HepG2 (cell line): ENCODE measurements around the gene ANKRD13D. TPM values are rescaled to one million over a fixed set of nuclear protein-coding genes. Genes with fewer than 3 reads are reported as not detected.

Experiments used
- ELF4 ChIP-seq: sonication (generic); formaldehyde crosslinking; IDR thresholded peaks from 2 replicates; pipeline ENCODE4 v1.5.0; 2020; ENCODE audit warnings: missing genetic modification reagents, mild to moderate bottlenecking, moderate library complexity, borderline replicate concordance
- ERF ChIP-seq: IDR thresholded peaks from 2 replicates; pipeline ENCODE4 v1.6.1; 2018; ENCODE audit warnings: missing biosample characterization, missing genetic modification reagents
- GABPB1 ChIP-seq: IDR thresholded peaks from 2 replicates; pipeline ENCODE4 v1.6.1; 2016; ENCODE audit warnings: mild to moderate bottlenecking, missing genetic modification reagents, moderate library complexity, missing compliant biosample characterization
- HNF1B ChIP-seq: sonication (generic); formaldehyde crosslinking; IDR thresholded peaks from 2 replicates; pipeline ENCODE4 v1.5.1; 2020; ENCODE audit warnings: mild to moderate bottlenecking, moderate library complexity, missing genetic modification reagents
- JUNB ChIP-seq: sonication (generic); formaldehyde crosslinking; IDR thresholded peaks from 2 replicates; pipeline ENCODE4 v1.8.0; 2022; ENCODE audit warnings: missing genetic modification reagents, mild to moderate bottlenecking, borderline replicate concordance
- KDM5A ChIP-seq: fragments of 200-600 bp; sonication (generic); IDR thresholded peaks from 2 replicates; pipeline ENCODE4 v1.7.0; 2018; ENCODE audit warnings: antibody characterized with exemption, mild to moderate bottlenecking, low read length, borderline replicate concordance
- MZF1 ChIP-seq: sonication (generic); formaldehyde crosslinking; IDR thresholded peaks from 2 replicates; pipeline ENCODE4 v1.8.1; 2023; ENCODE audit warnings: mild to moderate bottlenecking, missing genetic modification reagents, borderline replicate concordance
- PRDM10 ChIP-seq: sonication (generic); formaldehyde crosslinking; IDR thresholded peaks from 2 replicates; pipeline ENCODE4 v1.4.0; 2020; ENCODE audit warnings: low read depth, missing genetic modification reagents
- RBM39 ChIP-seq: fragments of 200-400 bp; formaldehyde crosslinking; IDR thresholded peaks from one replicate; pipeline ENCODE4 v1.6.1; 2018; ENCODE audit warnings: antibody characterized with exemption, mild to moderate bottlenecking, low read depth, low read length; ENCODE audit not compliant: poor library complexity, severe bottlenecking
- SMYD3 ChIP-seq: sonication (generic); formaldehyde crosslinking; IDR thresholded peaks from 2 replicates; pipeline ENCODE4 v1.8.1; 2023; ENCODE audit warnings: mild to moderate bottlenecking, missing genetic modification reagents
- YY1 ChIP-seq: IDR thresholded peaks from 2 replicates; pipeline ENCODE4 v1.6.1; 2011; ENCODE audit warnings: low read length, low read depth, moderate library complexity, mild to moderate bottlenecking; ENCODE audit not compliant: insufficient read depth, insufficient replicate concordance
- ZFAT ChIP-seq: sonication (generic); formaldehyde crosslinking; conservative IDR thresholded peaks from 2 replicates; pipeline ENCODE4 v1.8.1; 2023; ENCODE audit warnings: missing genetic modification reagents, inconsistent platforms
- ZNF205 ChIP-seq: IDR thresholded peaks from 2 replicates; pipeline ENCODE4 v1.6.1; 2018; ENCODE audit warnings: missing biosample characterization, missing genetic modification reagents
- ZNF225 ChIP-seq: sonication (generic); formaldehyde crosslinking; IDR thresholded peaks from 2 replicates; pipeline ENCODE4 v1.4.0; 2020; ENCODE audit warnings: mild to moderate bottlenecking, missing genetic modification reagents
- ZNF235 ChIP-seq: sonication (generic); formaldehyde crosslinking; IDR thresholded peaks from 2 replicates; pipeline ENCODE4 v1.8.1; 2023; ENCODE audit warnings: mild to moderate bottlenecking, missing genetic modification reagents, borderline replicate concordance
- ZNF678 ChIP-seq: sonication (generic); formaldehyde crosslinking; IDR thresholded peaks from 2 replicates; pipeline ENCODE4 v1.4.0; 2020; ENCODE audit warnings: mild to moderate bottlenecking, missing genetic modification reagents
- ZNF816 ChIP-seq: sonication (generic); formaldehyde crosslinking; IDR thresholded peaks from 2 replicates; pipeline ENCODE4 v1.8.0; 2022; ENCODE audit warnings: missing genetic modification reagents, mild to moderate bottlenecking, borderline replicate concordance
- polyA plus RNA-seq, 8 experiments: library from polyadenylated mRNA; depleted of rRNA in 3 of 8; stranded (reverse) in 7 of 8; unstranded in 1 of 8; fragments of >200 nt; fragmentation: Illumina TruSeq in 4 of 8; extraction: Trizol in 4 of 8; gene quantifications; 2 replicates each; pipeline versions ENCODE4 v1.2.1 to v1.2.3, GENCODE V29; 2011 to 2016; ENCODE audit warnings: low read depth in 4 of 8, missing spikeins in 1 of 8, mixed read lengths in 1 of 8; ENCODE audit not compliant: insufficient read depth in 1 of 8
- total RNA-seq, 5 experiments: library from RNA; depleted of rRNA; stranded (reverse); fragments of >200 nt; fragmentation: Illumina TruSeq; extraction: Trizol; gene quantifications; 2 replicates each; pipeline ENCODE4 v1.2.3, GENCODE V29; 2016; ENCODE audit warnings: low read depth in 1 of 5
- TF ChIP-seq, protein P1 (sequence below): IDR thresholded peaks from 2 replicates; pipeline ENCODE4 v1.6.1; 2016; ENCODE audit warnings: low read depth, control low read depth
- TF ChIP-seq, protein P2 (sequence below): IDR thresholded peaks from 2 replicates; pipeline ENCODE4 v1.6.1; 2018; ENCODE audit warnings: missing genetic modification reagents

The ANKRD13D gene
- total and polyA plus RNA-seq, 2 of the 13 experiments (the other 11 are each of a cell fraction or from before 2014, with no cell fraction given), result 18.6 to 27.3 TPM

GRCh38 chr11:67303132-67303834, 14.2 kb downstream of the ANKRD13D start, which contains the start of gene SSH3 (continued):
- TF ChIP-seq, protein P1, sequence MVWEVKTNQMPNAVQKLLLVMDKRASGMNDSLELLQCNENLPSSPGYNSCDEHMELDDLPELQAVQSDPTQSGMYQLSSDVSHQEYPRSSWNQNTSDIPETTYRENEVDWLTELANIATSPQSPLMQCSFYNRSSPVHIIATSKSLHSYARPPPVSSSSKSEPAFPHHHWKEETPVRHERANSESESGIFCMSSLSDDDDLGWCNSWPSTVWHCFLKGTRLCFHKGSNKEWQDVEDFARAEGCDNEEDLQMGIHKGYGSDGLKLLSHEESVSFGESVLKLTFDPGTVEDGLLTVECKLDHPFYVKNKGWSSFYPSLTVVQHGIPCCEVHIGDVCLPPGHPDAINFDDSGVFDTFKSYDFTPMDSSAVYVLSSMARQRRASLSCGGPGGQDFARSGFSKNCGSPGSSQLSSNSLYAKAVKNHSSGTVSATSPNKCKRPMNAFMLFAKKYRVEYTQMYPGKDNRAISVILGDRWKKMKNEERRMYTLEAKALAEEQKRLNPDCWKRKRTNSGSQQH (CRISPR knock-in tag), result no peak
- TF ChIP-seq MZF1 (CRISPR knock-in tag) (no peak), ZNF816 (no peak), ZNF235 (CRISPR knock-in tag) (0 out of 2 replicates have a peak, but pooled peaks have one; percentile 49), KDM5A (no peak), HNF1B (0 out of 2 replicates have a peak, but pooled peaks have one; percentile 21), ERF (CRISPR knock-in tag) (peak; percentile 30; the same call in 1 of the 2 replicates), GABPB1 (no peak; the same call in none of the 2 replicates), ZNF225 (CRISPR knock-in tag) (peak; percentile 29; the same call in 1 of the 2 replicates), JUNB (CRISPR knock-in tag) (no peak), PRDM10 (CRISPR knock-in tag) (no peak), ZNF205 (CRISPR knock-in tag) (no peak), ZFAT (CRISPR knock-in tag) (no peak), YY1 (peak; percentile 29), SMYD3 (no peak), RBM39 (no peak), ELF4 (CRISPR knock-in tag) (no peak), ZNF678 (no peak)
- TF ChIP-seq, protein P2, sequence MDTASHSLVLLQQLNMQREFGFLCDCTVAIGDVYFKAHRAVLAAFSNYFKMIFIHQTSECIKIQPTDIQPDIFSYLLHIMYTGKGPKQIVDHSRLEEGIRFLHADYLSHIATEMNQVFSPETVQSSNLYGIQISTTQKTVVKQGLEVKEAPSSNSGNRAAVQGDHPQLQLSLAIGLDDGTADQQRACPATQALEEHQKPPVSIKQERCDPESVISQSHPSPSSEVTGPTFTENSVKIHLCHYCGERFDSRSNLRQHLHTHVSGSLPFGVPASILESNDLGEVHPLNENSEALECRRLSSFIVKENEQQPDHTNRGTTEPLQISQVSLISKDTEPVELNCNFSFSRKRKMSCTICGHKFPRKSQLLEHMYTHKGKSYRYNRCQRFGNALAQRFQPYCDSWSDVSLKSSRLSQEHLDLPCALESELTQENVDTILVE (CRISPR knock-in tag), result no peak
